ENCODE data around the gene PHF2. TPM values are rescaled to one million over a fixed set of nuclear protein-coding genes. Genes with fewer than 3 reads are reported as not detected.
"Not testable (repeated sequence)": the region's sequence is repeated elsewhere in the genome, so short reads cannot be mapped to it uniquely, and the experiment has no call there.

PHF2 gene
- total RNA-seq, 2 experiments from 2014 or later, result 16.0 to 16.2 TPM

DNA sequence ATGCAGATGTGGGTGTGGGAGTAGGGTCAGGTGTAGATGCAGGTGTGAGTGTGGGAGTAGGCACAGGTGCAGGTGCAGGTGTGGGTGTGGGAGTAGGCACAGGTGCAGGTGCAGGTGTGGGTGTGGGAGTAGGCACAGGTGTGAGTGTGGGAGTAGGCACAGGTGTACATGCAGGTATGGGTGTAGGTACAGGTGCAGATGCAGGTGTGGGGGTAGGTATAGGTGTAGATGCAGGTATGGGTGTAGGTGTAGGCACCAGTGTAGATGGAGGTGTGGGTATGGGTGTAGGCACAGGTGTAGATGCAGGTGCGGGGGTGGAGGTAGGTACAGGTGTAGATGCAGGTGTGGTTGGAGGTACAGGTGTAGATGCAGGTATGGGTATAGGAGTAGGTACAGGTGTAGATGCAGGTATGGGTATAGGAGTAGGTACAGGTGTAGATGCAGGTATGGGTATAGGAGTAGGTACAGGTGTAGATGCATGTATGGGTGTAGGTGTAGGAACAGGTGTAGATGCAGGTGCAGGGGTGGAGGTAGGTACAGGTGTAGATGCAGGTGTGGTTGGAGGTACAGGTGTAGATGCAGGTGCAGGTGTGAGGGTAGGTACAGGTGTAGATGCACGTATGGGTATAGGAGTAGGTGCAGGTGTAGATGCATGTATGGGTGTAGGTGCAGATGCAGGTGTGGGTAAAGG is 96.1 kb downstream of the PHF2 start:
- H3K27me3 Mint-ChIP-seq; intact Hi-C loops (cut with micrococcal nuclease); CTCF ChIA-PET; H3K27ac Mint-ChIP-seq; POLR2A ChIA-PET; H3K4me1 Mint-ChIP-seq (ENCODE audit: low read depth); H3K9me3 Mint-ChIP-seq; H3K4me3 Mint-ChIP-seq: not testable (repeated sequence)
- peak; percentile 4 for DNase-seq
- H3K36me3 Mint-ChIP-seq, result peaks cover 14% of the 10 kb centered on the region

DNA sequence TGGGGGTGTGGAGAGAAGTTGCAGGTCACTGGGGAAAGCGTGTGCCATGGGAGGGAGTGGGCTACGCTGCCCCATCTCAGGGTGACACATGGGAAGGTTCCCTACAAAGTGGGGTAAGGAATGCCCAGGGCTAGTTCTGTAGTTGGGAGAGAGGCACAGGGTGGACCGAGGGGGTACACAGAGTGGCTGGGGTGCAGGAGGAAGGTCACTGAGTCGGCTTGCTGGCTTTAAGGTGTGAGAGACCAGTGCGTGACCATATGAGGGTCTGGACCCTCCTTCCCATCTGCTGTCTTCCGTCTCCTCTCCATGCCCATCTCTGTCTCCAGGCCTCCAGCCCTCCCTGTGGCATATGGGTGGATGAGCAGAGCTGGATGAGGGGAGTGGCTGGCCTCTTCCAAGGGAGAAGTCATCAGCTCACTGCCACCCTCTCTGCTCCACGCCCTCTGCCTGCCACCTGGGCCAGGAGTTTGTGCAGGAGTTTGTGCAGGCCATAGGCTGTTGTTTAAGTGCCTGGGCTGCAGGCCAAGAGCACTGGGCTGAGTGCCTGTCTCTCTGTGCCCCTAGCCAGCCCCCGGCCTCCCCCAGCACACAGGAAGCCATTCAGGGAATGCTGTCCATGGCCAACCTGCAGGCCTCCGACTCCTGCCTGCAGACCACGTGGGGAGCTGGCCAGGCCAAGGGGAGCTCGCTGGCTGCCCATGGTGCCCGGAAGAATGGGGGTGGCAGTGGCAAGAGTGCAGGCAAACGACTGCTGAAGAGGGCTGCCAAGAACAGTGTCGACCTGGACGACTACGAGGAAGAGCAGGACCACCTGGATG is 96.8 kb downstream of the PHF2 start:
- DNase-seq, result peak; percentile 5
- H3K4me3 Mint-ChIP-seq, result no peak overlapping the region
- H3K36me3 Mint-ChIP-seq, result peaks cover 19% of the 10 kb centered on the region
- POLR2A ChIA-PET, result no interaction called here
- no peak overlapping the region for H3K27ac Mint-ChIP-seq
- no peaks in the 10 kb centered on the region for H3K27me3 Mint-ChIP-seq
- H3K9me3 Mint-ChIP-seq, result no peaks in the 10 kb centered on the region
- H3K4me1 Mint-ChIP-seq (ENCODE audit: low read depth), result no peaks in the 10 kb centered on the region
- intact Hi-C loops (cut with micrococcal nuclease), result no loop called here
- CTCF ChIA-PET, result no interaction called here

DNA sequence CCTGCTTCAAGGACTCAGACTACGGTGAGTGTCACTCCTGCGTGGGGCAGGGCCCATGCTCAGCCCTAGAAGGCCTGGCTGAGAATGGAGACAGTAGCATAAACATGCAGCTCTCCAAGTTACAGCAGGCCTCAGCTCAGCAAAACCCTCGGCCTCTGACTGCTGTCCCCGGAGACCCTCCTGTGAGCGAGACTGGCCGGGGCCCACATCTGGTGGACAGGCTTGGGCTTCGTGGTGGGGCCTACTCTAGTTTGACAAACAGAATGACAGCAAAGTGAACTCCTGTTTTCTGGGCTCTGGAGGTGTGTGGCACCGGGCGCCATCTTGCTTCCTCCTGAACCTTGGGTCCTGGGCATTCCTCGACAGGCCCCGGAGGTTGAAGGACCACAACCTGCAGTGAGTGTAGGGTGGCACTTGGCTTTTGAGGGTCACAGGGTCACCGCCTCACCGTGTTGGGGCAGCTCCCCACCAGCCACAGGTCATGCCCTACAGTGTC is 97.5 kb downstream of the PHF2 start:
- peaks cover 17% of the 10 kb centered on the region for H3K36me3 Mint-ChIP-seq
- ChIA-PET POLR2A (no interaction called here), CTCF (no interaction called here)
- H3K9me3 Mint-ChIP-seq, result no peaks in the 10 kb centered on the region
- H3K4me3 Mint-ChIP-seq, result no peak overlapping the region
- H3K4me1 Mint-ChIP-seq (ENCODE audit: low read depth), result no peaks in the 10 kb centered on the region
- H3K27me3 Mint-ChIP-seq, result no peaks in the 10 kb centered on the region
- H3K27ac Mint-ChIP-seq, result no peak overlapping the region
- DNase-seq, result peak; percentile 5
- intact Hi-C loops (cut with micrococcal nuclease), result no loop called here

DNA sequence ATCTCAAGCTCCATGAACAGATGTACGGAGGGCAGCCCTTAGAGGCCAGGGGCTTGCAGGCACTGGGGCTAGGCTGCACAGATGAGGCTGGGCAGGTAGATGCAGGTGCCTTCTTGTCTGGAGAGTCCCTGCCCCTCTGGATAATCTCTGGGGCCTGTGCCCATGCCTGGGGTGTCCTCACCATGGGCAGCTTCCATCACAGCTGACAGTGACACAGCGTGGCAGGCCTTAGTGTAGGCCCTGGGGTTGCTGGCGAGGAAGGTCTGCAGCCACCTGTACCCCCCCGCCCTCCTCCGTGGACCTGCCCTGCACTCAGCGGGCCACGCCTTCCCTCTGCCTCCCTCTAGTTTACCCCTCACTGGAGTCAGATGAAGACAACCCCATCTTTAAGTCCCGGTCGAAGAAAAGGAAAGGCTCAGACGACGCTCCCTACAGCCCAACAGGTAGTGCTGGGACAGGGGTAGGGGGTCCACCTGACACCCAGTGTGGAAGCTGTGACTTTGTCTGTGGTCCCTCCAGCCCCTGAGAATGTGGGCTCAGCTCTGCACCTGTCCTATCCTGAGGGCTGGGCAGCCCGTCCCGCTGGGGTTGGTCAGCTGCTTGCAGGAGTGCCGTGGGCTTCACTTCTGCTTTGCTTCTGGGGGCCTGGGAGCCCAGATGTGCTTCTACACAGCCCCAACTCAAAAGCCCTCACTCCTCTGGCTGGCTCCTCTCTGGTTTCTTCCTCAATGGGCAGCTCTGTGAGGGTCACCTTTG is 98.4 kb downstream of the PHF2 start:
- DNase-seq, result peak; percentile 5
- Mint-ChIP-seq H3K4me1 (ENCODE audit: low read depth) (no peaks in the 10 kb centered on the region), H3K27me3 (no peaks in the 10 kb centered on the region), H3K9me3 (no peaks in the 10 kb centered on the region), H3K4me3 (no peak overlapping the region), H3K27ac (no peak overlapping the region), H3K36me3 (peaks cover 17% of the 10 kb centered on the region)
- intact Hi-C loops (cut with micrococcal nuclease), result no loop called here
- ChIA-PET CTCF (no interaction called here), POLR2A (no interaction called here)

DNA sequence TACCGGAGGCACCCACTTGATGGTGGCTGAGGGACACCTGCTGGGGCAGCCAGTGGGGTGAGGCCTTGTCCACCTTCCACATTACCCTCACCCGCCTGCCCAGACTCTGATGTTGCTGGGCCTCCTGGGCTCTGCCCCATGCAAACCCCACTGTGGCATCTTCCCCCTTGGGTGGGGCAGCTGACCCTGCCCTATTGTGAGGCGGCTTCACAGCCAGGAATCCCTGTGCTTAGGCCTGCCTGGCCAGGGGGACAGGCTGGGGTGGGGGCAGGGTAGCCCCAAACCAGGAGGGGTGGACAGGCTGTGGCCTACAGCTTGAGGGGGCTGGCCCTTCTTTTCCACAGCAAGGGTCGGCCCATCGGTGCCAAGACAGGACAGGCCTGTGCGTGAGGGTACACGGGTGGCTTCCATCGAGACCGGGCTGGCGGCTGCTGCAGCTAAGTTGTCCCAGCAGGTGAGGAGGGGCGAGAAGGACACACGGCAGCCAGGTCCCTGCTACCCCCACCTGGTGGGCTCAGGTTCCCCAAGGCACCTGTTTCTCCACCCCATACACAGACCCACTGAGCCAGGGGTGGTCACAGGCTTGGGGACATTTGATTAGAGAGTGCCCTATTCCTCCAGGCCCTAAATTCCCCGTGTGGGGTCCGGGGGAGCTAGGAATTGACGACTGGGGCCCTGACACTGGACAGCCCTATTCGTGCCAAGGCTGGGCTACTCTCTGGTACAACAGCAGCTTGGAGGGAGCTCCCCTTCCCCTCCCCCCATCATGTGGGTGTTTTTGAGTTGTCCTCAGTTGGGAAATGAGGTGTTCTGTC is 99.2 kb downstream of the PHF2 start:
- H3K27ac Mint-ChIP-seq, result no peak overlapping the region
- peak; percentile 6 for DNase-seq
- H3K27me3 Mint-ChIP-seq, result no peaks in the 10 kb centered on the region
- intact Hi-C loops (cut with micrococcal nuclease), result no loop called here
- no peaks in the 10 kb centered on the region for H3K9me3 Mint-ChIP-seq
- peaks cover 16% of the 10 kb centered on the region for H3K36me3 Mint-ChIP-seq
- no peak overlapping the region for H3K4me3 Mint-ChIP-seq
- POLR2A ChIA-PET, result no interaction called here
- H3K4me1 Mint-ChIP-seq (ENCODE audit: low read depth), result no peaks in the 10 kb centered on the region
- CTCF ChIA-PET, result no interaction called here

DNA sequence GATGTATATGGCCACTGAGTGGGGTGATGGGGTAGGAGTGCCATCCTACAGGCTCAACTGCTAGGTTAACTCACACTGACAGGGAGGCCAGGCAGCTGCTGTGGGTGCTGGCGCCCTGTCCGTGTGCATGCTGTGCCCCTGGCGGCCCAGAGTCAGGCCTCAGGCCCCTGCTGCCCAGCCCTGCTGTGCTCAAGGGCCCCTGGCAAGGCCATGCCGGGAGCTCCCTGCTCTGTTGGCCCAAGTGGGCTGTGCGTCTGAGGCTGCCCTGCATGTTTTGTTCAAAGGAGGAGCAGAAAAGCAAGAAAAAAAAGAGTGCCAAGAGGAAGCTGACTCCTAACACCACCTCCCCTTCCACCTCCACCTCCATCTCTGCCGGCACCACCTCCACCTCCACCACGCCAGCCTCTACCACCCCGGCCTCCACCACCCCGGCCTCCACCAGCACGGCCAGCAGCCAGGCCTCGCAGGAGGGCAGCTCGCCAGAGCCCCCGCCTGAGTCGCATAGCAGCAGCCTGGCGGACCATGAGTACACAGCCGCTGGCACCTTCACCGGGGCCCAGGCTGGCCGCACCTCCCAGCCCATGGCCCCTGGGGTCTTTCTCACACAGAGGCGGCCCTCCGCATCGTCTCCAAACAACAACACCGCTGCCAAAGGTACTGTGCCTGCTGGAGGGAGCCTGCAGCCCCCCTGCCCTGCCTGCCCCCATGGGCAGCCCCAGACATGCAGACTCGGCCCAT is 100.1 kb downstream of the PHF2 start:
- peak; percentile 6 for DNase-seq
- H3K36me3 Mint-ChIP-seq, result peaks cover 15% of the 10 kb centered on the region
- no peaks in the 10 kb centered on the region for H3K9me3 Mint-ChIP-seq
- ChIA-PET CTCF (no interaction called here), POLR2A (no interaction called here)
- H3K27me3 Mint-ChIP-seq, result no peaks in the 10 kb centered on the region
- H3K4me3 Mint-ChIP-seq, result no peak overlapping the region
- no peak overlapping the region for H3K27ac Mint-ChIP-seq
- no peaks in the 10 kb centered on the region for H3K4me1 Mint-ChIP-seq (ENCODE audit: low read depth)
- intact Hi-C loops (cut with micrococcal nuclease), result no loop called here

DNA sequence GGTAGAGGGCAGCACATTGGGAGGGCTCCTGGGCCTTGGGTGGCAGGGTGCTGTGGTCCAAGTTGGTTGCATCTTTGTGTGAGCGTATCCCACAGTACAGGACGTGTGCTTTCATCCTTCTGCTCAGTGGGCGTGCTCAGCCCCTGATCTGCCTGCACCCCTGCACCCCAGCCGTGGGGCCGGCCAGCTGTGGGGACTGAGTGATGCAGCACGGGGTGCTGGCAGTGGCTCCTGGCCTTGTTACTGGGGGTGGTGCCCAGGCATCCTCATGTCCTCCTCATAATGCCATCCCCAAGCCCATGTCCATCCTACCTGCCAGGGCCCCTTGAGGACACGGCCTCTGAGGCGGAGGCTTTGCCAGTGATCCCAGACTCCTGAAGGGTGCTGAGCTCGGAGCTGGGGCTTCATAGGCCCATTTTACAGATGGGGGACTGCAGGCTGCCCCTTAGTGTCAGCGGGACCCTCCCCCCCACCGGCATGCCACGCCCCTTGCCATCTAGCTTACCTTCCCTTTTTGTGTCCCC is 100.7 kb downstream of the PHF2 start:
- no peak overlapping the region for H3K27ac Mint-ChIP-seq
- peaks cover 15% of the 10 kb centered on the region for H3K36me3 Mint-ChIP-seq
- H3K4me3 Mint-ChIP-seq, result no peak overlapping the region
- no peaks in the 10 kb centered on the region for H3K4me1 Mint-ChIP-seq (ENCODE audit: low read depth)
- intact Hi-C loops (cut with micrococcal nuclease), result no loop called here
- H3K27me3 Mint-ChIP-seq, result no peaks in the 10 kb centered on the region
- ChIA-PET CTCF (no interaction called here), POLR2A (no interaction called here)
- H3K9me3 Mint-ChIP-seq, result no peaks in the 10 kb centered on the region
- peak; percentile 7 for DNase-seq

DNA sequence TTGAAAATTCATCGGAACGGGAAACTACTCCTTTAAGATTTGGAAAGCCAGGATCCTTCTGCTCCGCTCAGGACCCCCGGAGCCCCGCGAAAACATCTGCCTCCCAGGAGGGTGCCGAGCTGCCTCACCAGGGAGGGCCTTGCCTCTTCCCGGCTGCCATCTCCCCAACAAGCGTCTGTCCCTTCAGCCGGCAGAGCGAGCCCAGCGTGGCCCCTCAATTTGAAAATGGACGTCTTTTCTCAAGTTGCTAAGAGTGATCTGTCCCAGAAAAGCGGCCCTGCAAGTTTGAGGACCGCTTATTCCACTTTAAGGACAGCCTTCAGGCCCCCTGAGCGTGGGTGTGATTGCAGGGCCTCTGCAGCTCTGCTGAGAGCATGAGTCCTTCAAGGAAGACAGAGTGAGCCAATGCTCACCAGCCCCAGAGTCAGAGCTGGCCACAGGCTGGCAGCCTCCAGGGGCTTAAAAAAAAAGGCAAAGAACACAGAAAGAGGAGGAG is 101.3 kb downstream of the PHF2 start:
- Mint-ChIP-seq H3K9me3 (no peaks in the 10 kb centered on the region), H3K36me3 (peaks cover 15% of the 10 kb centered on the region), H3K4me3 (no peak overlapping the region), H3K27me3 (no peaks in the 10 kb centered on the region), H3K4me1 (ENCODE audit: low read depth) (no peaks in the 10 kb centered on the region), H3K27ac (no peak overlapping the region)
- POLR2A ChIA-PET, result no interaction called here
- CTCF ChIA-PET, result no interaction called here
- intact Hi-C loops (cut with micrococcal nuclease), result no loop called here
- DNase-seq, result peak; percentile 5

DNA sequence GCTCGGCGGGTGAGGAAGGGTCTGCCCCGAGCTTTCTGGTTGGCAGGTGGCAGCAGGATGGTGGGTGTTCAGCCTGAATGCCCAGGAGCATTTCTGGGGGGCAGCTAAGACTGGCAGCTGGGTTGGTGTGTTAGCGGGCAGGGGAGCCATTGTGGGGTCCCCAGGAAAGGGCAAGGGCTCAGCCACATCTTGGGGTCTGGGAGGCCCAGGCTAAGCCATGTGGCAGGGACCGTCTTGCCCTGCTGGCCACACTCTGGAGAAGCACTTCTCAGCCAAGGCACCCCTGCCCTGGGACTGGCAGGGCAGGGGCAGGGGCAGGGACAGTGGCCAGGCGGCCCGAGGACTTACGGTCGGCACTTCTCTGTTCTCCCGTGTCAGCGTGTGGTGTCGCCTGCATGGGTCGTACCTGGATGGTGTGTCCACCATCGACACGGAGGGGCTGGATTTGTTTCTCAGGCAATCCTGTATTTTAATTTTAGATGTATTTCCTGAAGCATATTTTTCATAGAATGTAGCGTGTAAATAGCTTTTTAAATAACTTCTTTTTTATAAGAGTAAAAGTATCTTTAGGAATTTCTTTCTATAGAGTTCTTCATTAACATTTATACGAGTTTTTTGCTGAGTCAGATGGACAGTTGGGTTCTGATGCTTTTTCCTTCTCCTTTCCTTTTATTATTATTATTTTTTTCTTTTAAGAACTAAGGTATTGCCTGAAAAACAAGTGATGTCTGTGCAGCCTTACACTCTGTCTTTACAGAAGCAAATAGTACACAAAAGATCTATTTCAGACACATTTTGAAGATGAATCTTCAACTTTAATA is 102.0 kb downstream of the PHF2 start:
- no peaks in the 10 kb centered on the region for H3K27me3 Mint-ChIP-seq
- H3K4me3 Mint-ChIP-seq, result no peak overlapping the region
- no peaks in the 10 kb centered on the region for H3K9me3 Mint-ChIP-seq
- ChIA-PET POLR2A (no interaction called here), CTCF (no interaction called here)
- H3K36me3 Mint-ChIP-seq, result peaks cover 12% of the 10 kb centered on the region
- H3K27ac Mint-ChIP-seq, result no peak overlapping the region
- H3K4me1 Mint-ChIP-seq (ENCODE audit: low read depth), result no peaks in the 10 kb centered on the region
- DNase-seq, result peak; percentile 5
- intact Hi-C loops (cut with micrococcal nuclease), result no loop called here

DNA sequence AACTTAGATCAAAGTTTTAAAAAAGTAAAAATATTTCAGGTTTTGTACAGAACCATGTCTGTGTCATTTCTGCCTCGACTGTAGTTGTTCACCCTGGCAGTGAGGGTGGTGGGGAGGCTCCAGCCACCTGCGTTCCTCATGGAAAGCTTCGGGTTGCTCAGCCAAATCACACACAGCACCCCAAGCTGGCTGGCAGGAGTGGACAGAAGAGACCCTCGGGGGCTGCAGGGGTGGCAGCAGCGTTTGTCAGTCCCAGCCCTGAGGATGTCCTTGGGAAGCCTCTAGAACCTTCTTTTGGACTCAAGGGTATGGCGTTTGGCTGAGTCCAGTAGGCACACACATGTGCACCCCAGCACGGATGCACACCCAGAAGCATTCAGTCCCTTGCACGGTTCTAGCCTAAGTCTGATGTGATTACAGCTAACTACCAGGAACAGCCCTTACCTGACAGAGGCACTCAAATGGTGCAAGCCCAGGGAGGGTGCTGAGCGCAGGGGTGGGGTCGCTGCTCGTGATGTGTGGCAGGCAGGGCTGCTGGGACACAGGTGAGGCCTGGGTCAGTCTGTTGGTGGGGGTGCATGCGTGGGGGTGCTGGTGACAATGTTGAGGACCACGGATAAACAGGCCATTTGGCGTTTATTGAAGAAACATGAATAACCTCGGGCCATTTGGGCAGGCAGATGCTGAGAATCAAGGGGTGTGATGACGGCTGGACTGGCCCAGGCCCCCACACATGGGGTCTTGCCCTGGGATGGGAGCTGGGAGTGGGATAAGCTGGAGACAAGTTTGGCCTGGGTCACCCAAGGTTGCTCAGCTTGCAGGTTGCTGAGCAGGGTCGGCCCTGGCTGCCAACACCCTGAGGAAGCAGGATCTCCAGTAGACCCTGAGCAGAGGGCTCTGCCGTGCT is 103.4 kb downstream of the PHF2 start:
- DNase-seq, result peak; percentile 8
- Mint-ChIP-seq H3K4me1 (ENCODE audit: low read depth) (no peaks in the 10 kb centered on the region), H3K27ac (no peak overlapping the region), H3K27me3 (no peaks in the 10 kb centered on the region), H3K4me3 (no peak overlapping the region), H3K36me3 (peaks cover 9% of the 10 kb centered on the region), H3K9me3 (no peaks in the 10 kb centered on the region)
- ChIA-PET POLR2A (interaction anchor here (0.5 kb wide), 1 partner anchor 12 kb away, joined by 3 read pairs; no protein-coding TSS in a partner anchor), CTCF (interaction anchor here (0.9 to 4.3 kb wide), 2 partner anchors 279 to 283 kb away, joined by 3 to 40 read pairs; no protein-coding TSS in a partner anchor)
- intact Hi-C loops (cut with micrococcal nuclease), result loop anchor here (5.0 kb wide), 2 partner anchors 268 to 533 kb away; no protein-coding TSS in a partner anchor

All from activated CD4-positive, alpha-beta memory T cell treated with anti-CD3 and anti-CD28 coated beads for 36 hours (primary cell).